HEK293T (cell line): Measurements from ENCODE around the gene EFNA3.

ENCODE experiments used
- CTCF ChIA-PET: fragments of 350-600 bp; formaldehyde crosslinking; extraction: SDS; loops from one replicate; lab custom pipeline; 2021; ENCODE audit warnings: antibody characterized with exemption, inconsistent platforms; lab: Yijun Ruan, JAX
- POLR2A ChIA-PET: fragments of 350-600 bp; formaldehyde crosslinking; extraction: SDS; loops from one replicate; lab custom pipeline; 2020; ENCODE audit warnings: antibody characterized with exemption, inconsistent platforms; lab: Yijun Ruan, JAX
- DNase-seq: peaks from one replicate; pipeline ENCODE4 v3.0.0; 2012; ENCODE audit warnings: mixed read lengths; ENCODE audit errors: extremely low spot score
- ARNT ChIP-seq: fragments of 450-650 bp; IDR thresholded peaks from 2 replicates; pipeline ENCODE4 v1.6.1; 2017; ENCODE audit warnings: mild to moderate bottlenecking
- BHLHE40 ChIP-seq: fragments of 450-650 bp; IDR thresholded peaks from 2 replicates; pipeline ENCODE4 v1.6.1; 2016; ENCODE audit warnings: mild to moderate bottlenecking, moderate library complexity, borderline replicate concordance
- CTBP1 ChIP-seq: fragments of 450-650 bp; IDR thresholded peaks from 2 replicates; pipeline ENCODE4 v1.6.1; 2016; ENCODE audit warnings: borderline replicate concordance
- ELF4 ChIP-seq: fragments of 450-650 bp; IDR thresholded peaks from 2 replicates; pipeline ENCODE4 v1.6.1; 2017; ENCODE audit warnings: antibody characterized with exemption
- FOXA1 ChIP-seq: fragments of 450-650 bp; IDR thresholded peaks from 2 replicates; pipeline ENCODE4 v1.6.1; 2016; ENCODE audit warnings: mild to moderate bottlenecking
- FOXK2 ChIP-seq: fragments of 450-650 bp; IDR thresholded peaks from 2 replicates; pipeline ENCODE4 v1.6.1; 2016; ENCODE audit warnings: mild to moderate bottlenecking
- FOXM1 ChIP-seq: fragments of 450-650 bp; IDR thresholded peaks from 2 replicates; pipeline ENCODE4 v1.6.1; 2017; ENCODE audit warnings: mild to moderate bottlenecking, borderline replicate concordance
- HDGF ChIP-seq: fragments of 450-650 bp; IDR thresholded peaks from 2 replicates; pipeline ENCODE4 v1.6.1; 2017; ENCODE audit warnings: antibody characterized with exemption, borderline replicate concordance
- L3MBTL2 ChIP-seq: fragments of 450-650 bp; conservative IDR thresholded peaks from 2 replicates; pipeline ENCODE4 v1.6.1; 2016; ENCODE audit warnings: mild to moderate bottlenecking
- LEF1 ChIP-seq: fragments of 450-650 bp; IDR thresholded peaks from 2 replicates; pipeline ENCODE4 v1.6.1; 2017; ENCODE audit warnings: mild to moderate bottlenecking, borderline replicate concordance
- NFRKB ChIP-seq: fragments of 450-650 bp; IDR thresholded peaks from 2 replicates; pipeline ENCODE4 v1.6.1; 2016; ENCODE audit warnings: mild to moderate bottlenecking, moderate library complexity
- PKNOX1 ChIP-seq: fragments of 450-650 bp; IDR thresholded peaks from 2 replicates; pipeline ENCODE4 v1.6.1; 2016
- SP1 ChIP-seq: fragments of 450-650 bp; IDR thresholded peaks from 2 replicates; pipeline ENCODE4 v1.6.1; 2017
- SUZ12 ChIP-seq: fragments of 450-650 bp; IDR thresholded peaks from 2 replicates; pipeline ENCODE4 v1.6.1; 2016; ENCODE audit warnings: mild to moderate bottlenecking
- TARDBP ChIP-seq: fragments of 450-650 bp; IDR thresholded peaks from 2 replicates; pipeline ENCODE4 v1.6.1; 2016
- ZNF384 ChIP-seq: fragments of 450-650 bp; IDR thresholded peaks from 2 replicates; pipeline ENCODE4 v1.6.1; 2016

EFNA3 gene

GRCh38 chr1:155131285-155131684, 52.6 kb downstream of the EFNA3 start:
- POLR2A ChIA-PET: interaction anchor here (0.6 to 4.0 kb wide), 2 partner anchors 9 to 29 kb away, joined by 3 to 16 read pairs; partner anchors contain the start of gene DPM3
- CTCF ChIA-PET: interaction anchor here (0.9 to 2.2 kb wide), 3 partner anchors 37 to 46 kb away, joined by 3 to 14 read pairs (median 8); no protein-coding TSS in a partner anchor
- DNase-seq: no peak
- no peak for TF ChIP-seq SP1
- TF ChIP-seq HDGF: no peak
- no peak for TF ChIP-seq FOXM1
- TF ChIP-seq ELF4: no peak
- TF ChIP-seq CTBP1: no peak
- TF ChIP-seq SUZ12: no peak
- no peak for TF ChIP-seq TARDBP
- no peak for TF ChIP-seq BHLHE40
- TF ChIP-seq L3MBTL2: no peak
- TF ChIP-seq FOXK2: no peak
- TF ChIP-seq PKNOX1: no peak
- TF ChIP-seq ZNF384: no peak

- ChIA-PET POLR2A (interaction anchor here (0.6 to 4.0 kb wide), 3 partner anchors 8 to 41 kb away, joined by 3 to 16 read pairs (median 4); partner anchors contain the start of genes DPM3 and KRTCAP2), CTCF (interaction anchor here (2.2 kb wide), 1 partner anchor 40 kb away, joined by 14 read pairs; no protein-coding TSS in a partner anchor)
- no peak for DNase-seq
- TF ChIP-seq ARNT: no peak
- TF ChIP-seq BHLHE40: no peak
- TF ChIP-seq FOXM1: no peak
- no peak for TF ChIP-seq TARDBP
- no peak for TF ChIP-seq ELF4
- no peak for TF ChIP-seq NFRKB
- TF ChIP-seq PKNOX1: no peak
- no peak for TF ChIP-seq FOXK2
- TF ChIP-seq CTBP1: no peak
- no peak for TF ChIP-seq HDGF
- TF ChIP-seq LEF1: no peak
- no peak for TF ChIP-seq FOXA1
- TF ChIP-seq SUZ12: no peak
- no peak for TF ChIP-seq SP1
- no peak for TF ChIP-seq L3MBTL2
- no peak for TF ChIP-seq ZNF384
These were observed 53.2 kb downstream of the EFNA3 start for GRCh38 chr1:155131856-155132255.

- TF ChIP-seq BHLHE40: no peak
- TF ChIP-seq SP1: no peak
- TF ChIP-seq L3MBTL2: no peak
- TF ChIP-seq LEF1: no peak
- TF ChIP-seq FOXK2: no peak
- no peak for TF ChIP-seq FOXM1
- TF ChIP-seq PKNOX1: no peak
- no peak for TF ChIP-seq NFRKB
- CTCF ChIA-PET: interaction anchor here (1.4 to 1.8 kb wide), 2 partner anchors 34 to 42 kb away, joined by 6 read pairs; no protein-coding TSS in a partner anchor
- POLR2A ChIA-PET: interaction anchor here (2.5 to 3.0 kb wide), 2 partner anchors 11 to 18 kb away, joined by 8 to 12 read pairs; no protein-coding TSS in a partner anchor
- no peak for DNase-seq
These were observed 55.2 kb downstream of the EFNA3 start for GRCh38 chr1:155133799-155134281.

GRCh38 chr1:155134322-155134721, 55.7 kb downstream of the EFNA3 start:
- ChIA-PET CTCF (interaction anchor here (1.4 to 1.8 kb wide), 2 partner anchors 33 to 43 kb away, joined by 6 read pairs; no protein-coding TSS in a partner anchor), POLR2A (interaction anchor here (0.9 to 3.8 kb wide), 11 partner anchors 7 to 110 kb away, joined by 3 to 48 read pairs (median 6); partner anchors contain the start of gene EFNA1)
- TF ChIP-seq ZNF384 (no peak), NFRKB (no peak), SUZ12 (no peak), PKNOX1 (no peak), HDGF (no peak), ELF4 (no peak), LEF1 (no peak), FOXA1 (no peak), CTBP1 (no peak), SP1 (no peak), FOXM1 (no peak), ARNT (no peak)
- DNase-seq: no peak

- DNase-seq: peak; percentile 62
- ChIA-PET CTCF (interaction anchor here (1.4 to 1.8 kb wide), 2 partner anchors 33 to 43 kb away, joined by 6 read pairs; no protein-coding TSS in a partner anchor), POLR2A (interaction anchor here (0.9 to 3.8 kb wide), 17 partner anchors 8 to 109 kb away, joined by 3 to 48 read pairs (median 4); partner anchors contain the start of genes EFNA1 and KRTCAP2)
- no peak for TF ChIP-seq SUZ12
- TF ChIP-seq HDGF: 0 out of 2 replicates have a peak, but pooled peaks have one; percentile 42
- TF ChIP-seq BHLHE40: no peak
- no peak for TF ChIP-seq TARDBP
- TF ChIP-seq CTBP1: no peak
- TF ChIP-seq L3MBTL2: no peak
These were observed 56.3 kb downstream of the EFNA3 start for GRCh38 chr1:155134880-155135414.
